ENCODE data around the gene SCAMP4.

Gene SCAMP4

GRCh38 chr19:1905110-1905862, at the start of gene SCAMP4, which contains the start of gene ADAT3:
SCAMP4 (plus strand) TSS chr19:1905399; CDS start chr19:1915020, 9,621 bp downstream.
ADAT3 (plus strand) TSS chr19:1905399; CDS start chr19:1912048, 6,649 bp downstream.
- peak; percentile 88 for DNase-seq

GRCh38 chr19:1855828-1856255, 49.4 kb upstream of the SCAMP4 start:
- DNase-seq = no peak

GRCh38 chr19:1856345-1856697, 48.9 kb upstream of the SCAMP4 start:
- no peak for DNase-seq

GRCh38 chr19:1856698-1857603, 48.2 kb upstream of the SCAMP4 start:
- no peak for DNase-seq

- no peak for DNase-seq
These were observed 47.4 kb upstream of the SCAMP4 start for GRCh38 chr19:1857648-1858326.

- DNase-seq = no peak
These were observed 46.7 kb upstream of the SCAMP4 start for GRCh38 chr19:1858412-1859081.

GRCh38 chr19:1859331-1859781, 45.8 kb upstream of the SCAMP4 start:
- no peak for DNase-seq

- DNase-seq = no peak
These were observed 45.0 kb upstream of the SCAMP4 start for GRCh38 chr19:1860042-1860775.

- no peak for DNase-seq
These were observed 44.2 kb upstream of the SCAMP4 start for GRCh38 chr19:1860821-1861598.

GRCh38 chr19:1861599-1862031, 43.6 kb upstream of the SCAMP4 start:
- no peak for DNase-seq

- DNase-seq = no peak
These were observed 43.2 kb upstream of the SCAMP4 start for GRCh38 chr19:1862068-1862423.

- no peak for DNase-seq
These were observed 42.5 kb upstream of the SCAMP4 start for GRCh38 chr19:1862424-1863327.

- DNase-seq = no peak
These were observed 41.9 kb upstream of the SCAMP4 start, which contains the start of gene KLF16 for GRCh38 chr19:1863328-1863637. KLF16 (minus strand) TSS chr19:1863579; CDS start chr19:1863497, 82 bp downstream.

- DNase-seq = peak; percentile 84
These were observed 41.3 kb upstream of the SCAMP4 start for GRCh38 chr19:1863638-1864479.

- DNase-seq = no peak
These were observed 40.6 kb upstream of the SCAMP4 start for GRCh38 chr19:1864480-1865171.

GRCh38 chr19:1865172-1866010, 39.8 kb upstream of the SCAMP4 start:
- DNase-seq = no peak

- DNase-seq = no peak
These were observed 38.4 kb upstream of the SCAMP4 start for GRCh38 chr19:1866693-1867348.
